ENCODE measurements around the gene SPECC1L. TPM values are rescaled to one million over a fixed set of nuclear protein-coding genes. Genes with fewer than 3 reads are reported as not detected.

SPECC1L gene
- total RNA-seq, 2 donors from 2014 or later: 33.6 to 39.1 TPM

DNA sequence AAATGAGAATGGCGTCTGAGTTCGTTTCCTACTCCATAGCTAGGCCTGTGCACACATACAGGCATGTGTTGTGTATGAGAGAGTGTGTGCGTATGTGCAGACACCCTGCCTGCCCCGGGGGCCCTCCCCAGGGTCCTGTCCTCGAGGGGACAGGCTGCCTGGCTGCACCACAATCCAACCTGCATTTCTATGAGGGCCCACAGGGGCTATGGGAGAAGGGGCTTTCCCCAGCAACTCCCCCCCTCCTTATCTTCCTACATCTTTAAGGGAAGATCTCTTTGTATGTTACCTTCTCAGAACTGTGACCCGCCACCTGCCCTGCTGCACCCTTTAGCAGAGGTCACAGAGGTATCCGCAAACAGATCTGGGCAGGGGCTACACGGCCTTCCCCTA, 171.7 kb downstream of the SPECC1L start:
- TF ChIP-seq, protein P1, sequence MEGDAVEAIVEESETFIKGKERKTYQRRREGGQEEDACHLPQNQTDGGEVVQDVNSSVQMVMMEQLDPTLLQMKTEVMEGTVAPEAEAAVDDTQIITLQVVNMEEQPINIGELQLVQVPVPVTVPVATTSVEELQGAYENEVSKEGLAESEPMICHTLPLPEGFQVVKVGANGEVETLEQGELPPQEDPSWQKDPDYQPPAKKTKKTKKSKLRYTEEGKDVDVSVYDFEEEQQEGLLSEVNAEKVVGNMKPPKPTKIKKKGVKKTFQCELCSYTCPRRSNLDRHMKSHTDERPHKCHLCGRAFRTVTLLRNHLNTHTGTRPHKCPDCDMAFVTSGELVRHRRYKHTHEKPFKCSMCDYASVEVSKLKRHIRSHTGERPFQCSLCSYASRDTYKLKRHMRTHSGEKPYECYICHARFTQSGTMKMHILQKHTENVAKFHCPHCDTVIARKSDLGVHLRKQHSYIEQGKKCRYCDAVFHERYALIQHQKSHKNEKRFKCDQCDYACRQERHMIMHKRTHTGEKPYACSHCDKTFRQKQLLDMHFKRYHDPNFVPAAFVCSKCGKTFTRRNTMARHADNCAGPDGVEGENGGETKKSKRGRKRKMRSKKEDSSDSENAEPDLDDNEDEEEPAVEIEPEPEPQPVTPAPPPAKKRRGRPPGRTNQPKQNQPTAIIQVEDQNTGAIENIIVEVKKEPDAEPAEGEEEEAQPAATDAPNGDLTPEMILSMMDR (IDR thresholded peaks at IDR 0.05): no peak

DNA sequence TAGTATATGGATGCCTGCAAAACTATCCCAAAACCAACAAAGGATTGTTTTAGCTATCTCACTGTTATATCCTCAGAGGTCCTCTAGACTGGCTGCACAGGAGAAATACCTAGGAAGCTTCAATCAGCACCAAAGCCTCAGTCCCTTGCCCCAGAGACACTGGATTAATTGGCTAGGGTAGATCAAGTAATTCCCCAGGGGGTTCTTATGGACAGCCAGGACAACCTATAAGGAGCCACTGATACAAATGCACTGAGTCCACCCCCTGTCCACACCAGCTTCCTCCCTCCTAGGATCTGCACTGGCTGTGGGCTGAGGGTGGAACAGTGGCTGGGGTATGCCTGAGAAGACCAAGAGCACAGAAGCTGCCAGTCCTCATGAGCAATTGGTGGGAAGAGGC, 173.0 kb downstream of the SPECC1L start:
- no peak overlapping the region for H3K27ac ChIP-seq
- H3K36me3 ChIP-seq: no peaks in the 10 kb centered on the region
- H3K4me3 ChIP-seq: no peak overlapping the region
- TF ChIP-seq, protein P1 (IDR thresholded peaks at IDR 0.05): no peak
- peaks cover 0 to 32% of the 10 kb centered on the region in 2 donors for H3K4me1 ChIP-seq
- no peak for DNase-seq (ENCODE audit: low spot score)
- H3K9me3 ChIP-seq: no peaks in the 10 kb centered on the region
- no peaks in the 10 kb centered on the region for H3K27me3 ChIP-seq

More for the DNA sequence above, 171.7 kb downstream of the SPECC1L start:
- DNase-seq (ENCODE audit: low spot score): no peak
- H3K27ac ChIP-seq: peak overlapping the region; percentile 29 to 64
- H3K4me1 ChIP-seq: peaks cover 0 to 32% of the 10 kb centered on the region in 2 donors
- no peaks in the 10 kb centered on the region for H3K9me3 ChIP-seq
- H3K36me3 ChIP-seq: no peaks in the 10 kb centered on the region
- no peak overlapping the region for H3K4me3 ChIP-seq
- H3K27me3 ChIP-seq: no peaks in the 10 kb centered on the region

DNA sequence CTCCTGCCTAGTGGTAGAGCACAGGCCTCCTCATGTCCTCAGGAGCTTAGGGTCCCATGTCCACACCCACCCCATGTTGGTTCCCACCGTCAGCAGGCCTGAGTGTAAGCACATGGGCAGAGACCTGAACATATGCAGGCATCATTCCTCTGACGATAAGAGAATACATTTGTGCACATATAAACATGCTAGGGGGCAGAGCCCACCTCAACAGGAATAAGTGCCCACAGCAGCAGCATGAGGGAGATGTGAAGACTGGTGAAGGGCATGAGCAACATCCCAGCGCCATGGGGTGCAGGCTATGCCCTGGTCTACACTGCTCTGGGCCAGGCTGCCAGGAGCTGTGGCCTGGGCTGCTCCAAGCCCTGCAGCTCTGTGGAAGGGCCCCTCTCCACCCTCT, 173.6 kb downstream of the SPECC1L start:
- H3K36me3 ChIP-seq: no peaks in the 10 kb centered on the region
- TF ChIP-seq, protein P1 (IDR thresholded peaks at IDR 0.05): no peak
- H3K9me3 ChIP-seq: no peaks in the 10 kb centered on the region
- H3K27me3 ChIP-seq: no peaks in the 10 kb centered on the region
- no peak for DNase-seq (ENCODE audit: low spot score)
- H3K4me1 ChIP-seq: peaks cover 0 to 32% of the 10 kb centered on the region in 2 donors
- no peak overlapping the region for H3K4me3 ChIP-seq
- peak overlapping the region; percentile 24 to 48 for H3K27ac ChIP-seq

- H3K36me3 ChIP-seq: no peaks in the 10 kb centered on the region
- no peaks in the 10 kb centered on the region for H3K27me3 ChIP-seq
- H3K9me3 ChIP-seq: no peaks in the 10 kb centered on the region
- no peak overlapping the region for H3K4me3 ChIP-seq
- no peak for DNase-seq (ENCODE audit: low spot score)
- H3K4me1 ChIP-seq: peaks cover 0 to 38% of the 10 kb centered on the region in 2 donors
- TF ChIP-seq, protein P1 (IDR thresholded peaks at IDR 0.05): no peak
- peak overlapping the region; percentile 24 to 48 for H3K27ac ChIP-seq
Measured at GRCh38 chr22:24444729-24445466, 174.3 kb downstream of the SPECC1L start.

DNA sequence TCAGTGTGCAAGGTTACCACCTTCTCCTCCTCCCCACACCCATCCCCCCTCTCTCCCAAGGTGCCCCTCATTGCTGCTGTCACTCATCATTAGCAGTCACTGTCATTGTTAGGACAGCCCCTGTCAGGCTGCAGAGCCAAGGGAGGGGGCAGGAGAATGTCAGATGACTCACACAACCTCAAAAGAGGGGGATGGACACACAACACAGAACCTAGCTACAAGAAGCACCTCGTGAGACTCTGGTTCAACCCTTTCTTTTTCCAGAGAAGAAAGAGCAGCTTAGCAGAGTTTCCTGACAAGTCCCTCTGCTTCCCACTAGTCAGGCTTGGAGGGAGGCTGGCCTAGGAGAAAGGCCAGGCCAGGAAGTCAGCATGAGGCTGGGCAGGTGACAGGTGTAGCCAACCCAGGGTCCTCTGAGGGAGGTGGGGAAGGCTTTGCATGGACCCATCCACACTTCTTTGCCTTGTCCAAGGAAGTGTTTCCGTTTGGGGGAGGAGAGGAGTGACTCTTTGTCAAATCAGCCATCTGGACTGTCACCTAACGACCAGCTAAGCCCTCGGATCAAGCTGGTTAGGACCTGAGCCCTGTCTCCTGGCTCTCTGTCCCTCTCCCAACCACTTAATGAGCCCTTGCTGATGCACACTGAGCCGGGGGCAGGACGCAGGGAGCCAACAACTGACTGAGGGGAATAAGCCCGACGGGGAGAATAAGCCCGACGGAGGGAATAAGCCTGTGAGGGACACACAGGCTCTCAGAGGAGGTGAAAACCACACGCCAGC, 175.0 kb downstream of the SPECC1L start:
- peak overlapping the region; percentile 24 to 48 for H3K27ac ChIP-seq
- H3K4me3 ChIP-seq: no peak overlapping the region
- H3K36me3 ChIP-seq: no peaks in the 10 kb centered on the region
- DNase-seq (ENCODE audit: low spot score): no peak
- no peaks in the 10 kb centered on the region for H3K9me3 ChIP-seq
- TF ChIP-seq, protein P1 (IDR thresholded peaks at IDR 0.05): no peak
- H3K27me3 ChIP-seq: no peaks in the 10 kb centered on the region
- peaks cover 0 to 45% of the 10 kb centered on the region in 2 donors for H3K4me1 ChIP-seq

All from right atrium auricular region (tissue), 2 donors.